Panc1 (cell line): Measurements from ENCODE around the gene PARVB.

ENCODE experiments used
- POLR2AphosphoS5 ChIP-seq: IDR thresholded peaks from 2 replicates; pipeline ENCODE4 v1.6.1; 2012; ENCODE audit warnings: mild to moderate bottlenecking, low read depth, low read length, moderate library complexity
- SIN3A ChIP-seq: IDR thresholded peaks from 2 replicates; pipeline ENCODE4 v1.6.1; 2012; ENCODE audit warnings: low read depth, mild to moderate bottlenecking, low read length, moderate library complexity, borderline replicate concordance; ENCODE audit not compliant: insufficient read depth
- TCF7L2 ChIP-seq: IDR thresholded peaks from 2 replicates; pipeline ENCODE4 v1.6.1; 2011; ENCODE audit warnings: mild to moderate bottlenecking, low read depth, low read length, inconsistent platforms
- TF ChIP-seq, protein P1 (sequence below): fragments of 450-650 bp; IDR thresholded peaks from 2 replicates; pipeline ENCODE4 v1.5.1; 2017; ENCODE audit warnings: mild to moderate bottlenecking
- TF ChIP-seq, protein P2 (sequence below), 2 experiments: IDR thresholded peaks; 2 replicates each; pipeline ENCODE4 v1.6.1; 2011 to 2012; ENCODE audit warnings: low read depth in 2 of 2, control low read depth in 1 of 2, low read length in 1 of 2, mild to moderate bottlenecking in 1 of 2, moderate library complexity in 1 of 2; ENCODE audit not compliant: insufficient read depth in 1 of 2

DNA sequence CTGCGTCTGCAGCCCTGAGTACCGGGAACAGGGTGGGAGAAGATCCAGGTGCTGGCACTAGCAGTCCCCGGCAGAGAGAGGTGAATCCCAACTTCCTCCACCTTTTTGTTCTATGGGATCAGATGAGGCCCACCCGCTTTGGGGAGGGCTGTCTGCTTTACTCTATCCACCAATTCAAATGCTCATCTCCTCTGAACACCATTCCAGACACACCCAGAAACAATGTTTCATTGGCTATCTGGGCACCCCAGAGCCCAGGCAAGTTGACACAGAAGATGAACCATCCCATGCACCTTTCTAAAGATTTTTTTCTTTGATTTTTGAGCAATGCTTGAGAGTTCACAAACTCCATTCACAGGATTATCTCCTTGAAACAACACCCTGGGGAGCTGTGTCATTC lies 78.0 kb downstream of the PARVB start:
- TF ChIP-seq, protein P1, sequence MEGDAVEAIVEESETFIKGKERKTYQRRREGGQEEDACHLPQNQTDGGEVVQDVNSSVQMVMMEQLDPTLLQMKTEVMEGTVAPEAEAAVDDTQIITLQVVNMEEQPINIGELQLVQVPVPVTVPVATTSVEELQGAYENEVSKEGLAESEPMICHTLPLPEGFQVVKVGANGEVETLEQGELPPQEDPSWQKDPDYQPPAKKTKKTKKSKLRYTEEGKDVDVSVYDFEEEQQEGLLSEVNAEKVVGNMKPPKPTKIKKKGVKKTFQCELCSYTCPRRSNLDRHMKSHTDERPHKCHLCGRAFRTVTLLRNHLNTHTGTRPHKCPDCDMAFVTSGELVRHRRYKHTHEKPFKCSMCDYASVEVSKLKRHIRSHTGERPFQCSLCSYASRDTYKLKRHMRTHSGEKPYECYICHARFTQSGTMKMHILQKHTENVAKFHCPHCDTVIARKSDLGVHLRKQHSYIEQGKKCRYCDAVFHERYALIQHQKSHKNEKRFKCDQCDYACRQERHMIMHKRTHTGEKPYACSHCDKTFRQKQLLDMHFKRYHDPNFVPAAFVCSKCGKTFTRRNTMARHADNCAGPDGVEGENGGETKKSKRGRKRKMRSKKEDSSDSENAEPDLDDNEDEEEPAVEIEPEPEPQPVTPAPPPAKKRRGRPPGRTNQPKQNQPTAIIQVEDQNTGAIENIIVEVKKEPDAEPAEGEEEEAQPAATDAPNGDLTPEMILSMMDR: no peak
- TF ChIP-seq POLR2AphosphoS5: no peak
- TF ChIP-seq, protein P2, sequence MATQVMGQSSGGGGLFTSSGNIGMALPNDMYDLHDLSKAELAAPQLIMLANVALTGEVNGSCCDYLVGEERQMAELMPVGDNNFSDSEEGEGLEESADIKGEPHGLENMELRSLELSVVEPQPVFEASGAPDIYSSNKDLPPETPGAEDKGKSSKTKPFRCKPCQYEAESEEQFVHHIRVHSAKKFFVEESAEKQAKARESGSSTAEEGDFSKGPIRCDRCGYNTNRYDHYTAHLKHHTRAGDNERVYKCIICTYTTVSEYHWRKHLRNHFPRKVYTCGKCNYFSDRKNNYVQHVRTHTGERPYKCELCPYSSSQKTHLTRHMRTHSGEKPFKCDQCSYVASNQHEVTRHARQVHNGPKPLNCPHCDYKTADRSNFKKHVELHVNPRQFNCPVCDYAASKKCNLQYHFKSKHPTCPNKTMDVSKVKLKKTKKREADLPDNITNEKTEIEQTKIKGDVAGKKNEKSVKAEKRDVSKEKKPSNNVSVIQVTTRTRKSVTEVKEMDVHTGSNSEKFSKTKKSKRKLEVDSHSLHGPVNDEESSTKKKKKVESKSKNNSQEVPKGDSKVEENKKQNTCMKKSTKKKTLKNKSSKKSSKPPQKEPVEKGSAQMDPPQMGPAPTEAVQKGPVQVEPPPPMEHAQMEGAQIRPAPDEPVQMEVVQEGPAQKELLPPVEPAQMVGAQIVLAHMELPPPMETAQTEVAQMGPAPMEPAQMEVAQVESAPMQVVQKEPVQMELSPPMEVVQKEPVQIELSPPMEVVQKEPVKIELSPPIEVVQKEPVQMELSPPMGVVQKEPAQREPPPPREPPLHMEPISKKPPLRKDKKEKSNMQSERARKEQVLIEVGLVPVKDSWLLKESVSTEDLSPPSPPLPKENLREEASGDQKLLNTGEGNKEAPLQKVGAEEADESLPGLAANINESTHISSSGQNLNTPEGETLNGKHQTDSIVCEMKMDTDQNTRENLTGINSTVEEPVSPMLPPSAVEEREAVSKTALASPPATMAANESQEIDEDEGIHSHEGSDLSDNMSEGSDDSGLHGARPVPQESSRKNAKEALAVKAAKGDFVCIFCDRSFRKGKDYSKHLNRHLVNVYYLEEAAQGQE (IDR thresholded peaks at IDR 0.05; ENCODE audit: insufficient read depth in 1 of 2, low read depth in 2 of 2, low read length in 1 of 2): no peak
- TF ChIP-seq SIN3A: no peak
- TF ChIP-seq TCF7L2: no peak
